ENCODE measurements around the gene RNF157. TPM values are rescaled to one million over a fixed set of nuclear protein-coding genes. Genes with fewer than 3 reads are reported as not detected.
"Not testable (repeated sequence)": the region's sequence is repeated elsewhere in the genome, so short reads cannot be mapped to it uniquely, and the experiment has no call there.

The RNF157 gene
- total RNA-seq, 1 donor = 4.7 TPM

DNA sequence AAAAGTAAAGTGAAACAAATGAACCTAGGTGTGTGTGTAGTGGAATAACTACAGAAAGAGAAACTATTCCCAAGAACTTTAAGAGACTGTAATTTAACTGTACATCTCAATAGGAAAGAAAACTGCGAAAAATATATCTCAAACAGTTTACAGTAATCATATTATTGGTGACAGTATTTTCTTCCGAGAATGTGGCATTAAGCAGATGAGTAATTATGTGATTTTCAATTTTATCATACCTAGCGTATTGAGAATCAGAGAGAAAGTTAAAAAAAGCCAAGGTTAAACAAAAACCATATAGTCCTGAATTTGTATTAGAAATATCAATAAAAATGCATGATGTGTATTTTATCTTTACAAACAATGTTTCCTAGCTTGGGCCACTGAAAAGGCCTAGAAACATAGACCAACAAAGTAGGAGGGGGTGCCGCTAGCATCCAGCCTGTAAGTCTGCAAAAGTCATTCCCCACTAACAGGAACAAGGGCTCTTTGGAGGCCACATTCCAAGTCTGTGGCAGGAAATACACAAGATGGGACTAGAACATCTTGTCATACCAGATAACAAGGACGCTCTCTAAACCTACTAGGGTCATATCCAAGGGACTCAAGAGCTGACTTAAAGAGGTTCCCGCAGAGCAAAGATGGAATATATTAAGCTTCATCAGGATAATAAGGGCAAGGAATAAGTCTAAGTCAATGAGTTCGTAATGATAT lies 20.5 kb downstream of the RNF157 start:
- no peak overlapping the region for H3K4me3 ChIP-seq (ENCODE audit: low read depth, low read length)
- no peak for DNase-seq (ENCODE audit: low read depth)
- TF ChIP-seq, protein P1, sequence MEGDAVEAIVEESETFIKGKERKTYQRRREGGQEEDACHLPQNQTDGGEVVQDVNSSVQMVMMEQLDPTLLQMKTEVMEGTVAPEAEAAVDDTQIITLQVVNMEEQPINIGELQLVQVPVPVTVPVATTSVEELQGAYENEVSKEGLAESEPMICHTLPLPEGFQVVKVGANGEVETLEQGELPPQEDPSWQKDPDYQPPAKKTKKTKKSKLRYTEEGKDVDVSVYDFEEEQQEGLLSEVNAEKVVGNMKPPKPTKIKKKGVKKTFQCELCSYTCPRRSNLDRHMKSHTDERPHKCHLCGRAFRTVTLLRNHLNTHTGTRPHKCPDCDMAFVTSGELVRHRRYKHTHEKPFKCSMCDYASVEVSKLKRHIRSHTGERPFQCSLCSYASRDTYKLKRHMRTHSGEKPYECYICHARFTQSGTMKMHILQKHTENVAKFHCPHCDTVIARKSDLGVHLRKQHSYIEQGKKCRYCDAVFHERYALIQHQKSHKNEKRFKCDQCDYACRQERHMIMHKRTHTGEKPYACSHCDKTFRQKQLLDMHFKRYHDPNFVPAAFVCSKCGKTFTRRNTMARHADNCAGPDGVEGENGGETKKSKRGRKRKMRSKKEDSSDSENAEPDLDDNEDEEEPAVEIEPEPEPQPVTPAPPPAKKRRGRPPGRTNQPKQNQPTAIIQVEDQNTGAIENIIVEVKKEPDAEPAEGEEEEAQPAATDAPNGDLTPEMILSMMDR (IDR thresholded peaks at IDR 0.05; ENCODE audit: insufficient read depth, low read depth, low read length) = no peak

DNA sequence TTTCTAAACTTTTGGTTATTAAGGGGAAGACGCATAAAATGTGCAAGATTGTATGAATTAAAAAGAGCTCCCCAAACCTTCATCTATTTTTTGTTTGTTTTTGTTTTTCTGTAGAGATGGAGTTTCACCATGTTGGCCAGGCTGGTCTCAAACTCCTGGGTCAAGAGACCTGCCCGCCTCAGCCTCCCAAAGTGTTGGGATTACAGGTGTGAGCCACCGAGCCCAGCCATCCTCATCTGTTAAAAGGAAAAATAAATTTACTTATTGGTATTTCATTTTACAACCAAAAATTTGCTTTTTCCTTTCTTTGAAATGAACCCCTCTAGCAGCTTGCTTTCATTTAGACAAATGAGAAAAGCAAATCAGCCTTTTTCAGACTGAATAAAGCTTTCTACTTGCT lies 23.2 kb downstream of the RNF157 start:
- TF ChIP-seq, protein P1 (IDR thresholded peaks at IDR 0.05; ENCODE audit: insufficient read depth, low read depth, low read length) = no peak
- no peak overlapping the region for H3K4me3 ChIP-seq (ENCODE audit: low read depth, low read length)
- no peak for DNase-seq (ENCODE audit: low read depth)

DNA sequence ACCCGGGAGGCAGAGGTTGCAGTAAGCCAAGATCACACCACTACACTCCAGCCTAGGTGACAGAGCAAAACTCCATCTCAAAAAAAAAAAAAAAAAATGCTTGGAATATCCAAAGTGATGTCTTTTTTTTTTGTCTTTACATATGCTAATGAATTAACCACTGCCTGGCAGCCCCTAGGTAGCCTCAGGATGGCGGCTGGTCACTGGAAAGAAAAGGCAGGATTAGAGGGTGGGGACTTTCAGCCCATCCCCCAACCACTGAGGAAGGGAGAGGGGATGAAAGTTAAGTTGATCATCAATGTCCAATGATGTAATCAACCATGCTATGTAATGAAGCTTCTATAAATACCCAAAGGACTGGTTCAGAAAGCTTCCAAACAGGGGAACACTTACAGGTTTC lies 26.8 kb downstream of the RNF157 start:
- no peak overlapping the region for H3K4me3 ChIP-seq (ENCODE audit: low read depth, low read length)
- TF ChIP-seq, protein P1 (IDR thresholded peaks at IDR 0.05; ENCODE audit: insufficient read depth, low read depth, low read length) = no peak
- DNase-seq (ENCODE audit: low read depth) = no peak

DNA sequence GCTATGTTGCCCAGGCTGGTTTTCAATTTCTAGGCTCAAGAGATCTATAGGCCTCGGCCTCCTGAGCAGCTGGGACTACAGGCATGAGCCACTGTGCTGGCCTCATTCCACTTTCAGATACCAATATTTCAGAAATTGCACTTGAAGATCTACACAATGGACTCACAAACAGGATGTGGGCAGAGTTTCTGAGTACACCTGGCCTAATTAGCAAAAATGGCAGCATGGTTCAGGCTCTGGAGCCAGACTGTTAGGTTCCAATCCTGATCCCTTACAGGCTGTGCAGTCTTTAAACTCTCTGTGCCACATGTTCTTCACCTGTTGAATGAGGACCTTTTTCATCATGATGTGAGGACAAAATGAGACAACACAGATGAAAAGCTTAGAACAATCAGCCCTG lies 32.2 kb downstream of the RNF157 start:
- H3K4me3 ChIP-seq (ENCODE audit: low read depth, low read length) = no peak overlapping the region
- TF ChIP-seq, protein P1 (IDR thresholded peaks at IDR 0.05; ENCODE audit: insufficient read depth, low read depth, low read length) = no peak
- no peak for DNase-seq (ENCODE audit: low read depth)

DNA sequence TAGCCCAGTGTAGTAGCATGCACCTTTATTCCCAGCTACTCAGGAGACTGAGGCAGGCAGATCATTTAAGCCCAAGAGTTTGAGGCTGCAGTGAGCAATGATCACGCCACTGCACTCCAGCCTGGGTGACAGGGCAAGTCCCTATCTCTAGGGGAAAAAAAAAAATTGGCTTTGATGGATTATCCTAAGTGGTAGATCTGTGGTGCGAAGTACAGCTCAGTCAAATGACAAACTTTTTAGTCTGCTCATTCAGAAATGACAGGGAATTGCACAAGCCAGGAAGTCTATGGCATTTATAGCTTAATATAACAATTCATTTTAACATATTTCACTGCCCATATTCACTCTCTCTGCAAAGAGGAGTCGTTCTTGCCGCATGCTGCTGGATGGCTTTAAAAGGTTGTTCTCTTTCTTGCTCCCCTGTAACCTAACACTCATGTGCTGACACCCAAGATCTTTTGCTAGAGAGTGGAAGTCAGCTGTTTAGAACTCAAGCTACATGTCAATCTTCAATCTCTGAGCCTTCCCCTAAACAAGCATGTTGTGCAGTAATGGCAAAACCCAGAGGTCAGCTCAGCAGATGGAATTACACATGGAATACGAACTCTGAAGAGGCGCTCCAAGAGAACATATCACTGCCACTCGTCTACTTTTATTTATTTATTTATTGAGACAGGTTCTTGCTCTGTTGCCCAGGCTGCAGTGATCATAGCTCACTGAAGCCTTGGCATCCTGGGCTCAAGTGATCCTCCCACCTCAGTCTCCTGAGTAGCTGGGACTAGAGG lies 32.8 kb downstream of the RNF157 start:
- TF ChIP-seq, protein P1 (IDR thresholded peaks at IDR 0.05; ENCODE audit: insufficient read depth, low read depth, low read length) = no peak
- no peak for DNase-seq (ENCODE audit: low read depth)
- no peak overlapping the region for H3K4me3 ChIP-seq (ENCODE audit: low read depth, low read length)

DNA sequence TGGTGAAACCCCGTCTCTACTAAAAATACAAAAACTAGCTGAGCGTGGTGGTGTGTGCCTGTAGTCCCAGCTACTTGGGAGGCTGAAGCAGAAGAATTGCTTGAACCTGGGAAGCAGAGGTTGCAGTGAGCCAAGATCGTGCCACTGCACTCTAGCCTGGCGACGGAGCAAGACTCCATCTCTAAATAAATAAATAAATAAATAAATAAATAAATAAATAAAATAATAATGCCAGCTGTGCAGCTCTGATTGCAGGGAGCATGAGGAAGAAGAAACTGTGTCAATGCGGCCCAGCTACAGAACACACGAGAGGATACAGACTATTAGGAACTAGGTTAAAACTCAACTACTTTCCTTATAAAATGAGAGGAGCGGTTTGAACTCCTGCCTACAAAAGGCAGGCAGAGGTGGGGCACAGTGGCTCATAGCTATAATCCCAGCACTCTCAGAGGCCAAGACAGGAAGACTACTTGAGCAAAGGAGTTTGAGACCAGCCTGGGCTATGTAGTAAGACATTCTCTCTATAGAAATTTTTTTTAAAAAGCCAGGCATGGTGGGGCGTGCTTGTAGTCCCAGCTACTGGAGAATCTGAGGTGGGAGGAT lies 34.6 kb downstream of the RNF157 start:
- not testable (repeated sequence) for H3K4me3 ChIP-seq (ENCODE audit: low read depth, low read length); DNase-seq (ENCODE audit: low read depth)

DNA sequence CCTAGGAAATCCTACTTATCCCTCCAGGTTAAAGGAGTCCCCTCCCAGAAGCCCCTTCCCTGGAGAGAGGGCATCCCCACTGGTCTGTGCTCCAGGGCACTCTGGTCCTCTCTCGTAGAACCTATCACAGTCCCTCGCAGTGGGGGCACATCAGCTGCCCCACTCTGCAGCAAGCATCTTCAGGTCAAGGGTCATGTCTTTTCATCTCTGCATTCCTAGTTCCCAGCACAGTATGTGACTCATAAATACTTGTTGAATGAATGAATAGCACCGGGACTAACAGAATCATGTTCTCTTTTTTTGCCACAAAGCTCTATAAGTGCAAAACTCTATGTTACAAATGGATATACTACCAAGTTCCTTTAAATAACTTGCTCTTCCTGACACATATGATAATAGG lies 36.0 kb downstream of the RNF157 start:
- H3K4me3 ChIP-seq (ENCODE audit: low read depth, low read length) = no peak overlapping the region
- TF ChIP-seq, protein P1 (IDR thresholded peaks at IDR 0.05; ENCODE audit: insufficient read depth, low read depth, low read length) = no peak
- DNase-seq (ENCODE audit: low read depth) = peak; percentile 60

Measured in fibroblast of villous mesenchyme (primary cell).